BE2C (cell line): ENCODE data around the gene EFNA5.

ENCODE experiments used
- DNase-seq: peaks from one replicate; pipeline ENCODE4 v3.0.0-alpha.2; 2020
- H3K27me3 ChIP-seq: fragments of 250-450 bp; sonication (Bioruptor Pico); 2 replicates; pipeline ENCODE4 v1.5.1; 2020; ENCODE audit warnings: mild to moderate bottlenecking
- H3K36me3 ChIP-seq: fragments of 250-450 bp; sonication (Bioruptor Pico); 2 replicates; pipeline ENCODE4 v1.5.1; 2020; ENCODE audit warnings: mild to moderate bottlenecking
- H3K4me1 ChIP-seq: fragments of 250-450 bp; sonication (Bioruptor Pico); 2 replicates; pipeline ENCODE4 v1.5.1; 2020
- H3K4me3 ChIP-seq: 2 replicates; pipeline ENCODE4 v1.5.1; 2011; ENCODE audit warnings: low read depth, low read length
- H3K9me3 ChIP-seq: fragments of 250-450 bp; sonication (Bioruptor Pico); 2 replicates; pipeline ENCODE4 v1.5.1; 2020
- TF ChIP-seq, protein P1 (sequence below): IDR thresholded peaks from 2 replicates; pipeline ENCODE4 v1.5.1; 2012; ENCODE audit warnings: mild to moderate bottlenecking, low read depth, low read length

EFNA5 gene

GRCh38 chr5:107696080-107696479 lies 25.3 kb upstream of the EFNA5 start:
- no peak overlapping the region for H3K4me3 ChIP-seq
- H3K9me3 ChIP-seq: no peaks in the 10 kb centered on the region
- TF ChIP-seq, protein P1, sequence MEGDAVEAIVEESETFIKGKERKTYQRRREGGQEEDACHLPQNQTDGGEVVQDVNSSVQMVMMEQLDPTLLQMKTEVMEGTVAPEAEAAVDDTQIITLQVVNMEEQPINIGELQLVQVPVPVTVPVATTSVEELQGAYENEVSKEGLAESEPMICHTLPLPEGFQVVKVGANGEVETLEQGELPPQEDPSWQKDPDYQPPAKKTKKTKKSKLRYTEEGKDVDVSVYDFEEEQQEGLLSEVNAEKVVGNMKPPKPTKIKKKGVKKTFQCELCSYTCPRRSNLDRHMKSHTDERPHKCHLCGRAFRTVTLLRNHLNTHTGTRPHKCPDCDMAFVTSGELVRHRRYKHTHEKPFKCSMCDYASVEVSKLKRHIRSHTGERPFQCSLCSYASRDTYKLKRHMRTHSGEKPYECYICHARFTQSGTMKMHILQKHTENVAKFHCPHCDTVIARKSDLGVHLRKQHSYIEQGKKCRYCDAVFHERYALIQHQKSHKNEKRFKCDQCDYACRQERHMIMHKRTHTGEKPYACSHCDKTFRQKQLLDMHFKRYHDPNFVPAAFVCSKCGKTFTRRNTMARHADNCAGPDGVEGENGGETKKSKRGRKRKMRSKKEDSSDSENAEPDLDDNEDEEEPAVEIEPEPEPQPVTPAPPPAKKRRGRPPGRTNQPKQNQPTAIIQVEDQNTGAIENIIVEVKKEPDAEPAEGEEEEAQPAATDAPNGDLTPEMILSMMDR: no peak
- H3K4me1 ChIP-seq: no peaks in the 10 kb centered on the region; the same call in 1 of the 2 replicates
- no peaks in the 10 kb centered on the region for H3K36me3 ChIP-seq
- DNase-seq: no peak
- H3K27me3 ChIP-seq: no peaks in the 10 kb centered on the region

GRCh38 chr5:107687937-107688336 lies 17.2 kb upstream of the EFNA5 start:
- H3K4me1 ChIP-seq: no peaks in the 10 kb centered on the region
- TF ChIP-seq, protein P1: no peak
- DNase-seq: no peak
- H3K4me3 ChIP-seq: no peak overlapping the region
- H3K36me3 ChIP-seq: no peaks in the 10 kb centered on the region
- H3K27me3 ChIP-seq: no peaks in the 10 kb centered on the region
- no peaks in the 10 kb centered on the region for H3K9me3 ChIP-seq

GRCh38 chr5:107687404-107687803 lies 16.7 kb upstream of the EFNA5 start:
- no peaks in the 10 kb centered on the region for H3K4me1 ChIP-seq
- DNase-seq: no peak
- TF ChIP-seq, protein P1: no peak
- no peak overlapping the region for H3K4me3 ChIP-seq
- H3K9me3 ChIP-seq: no peaks in the 10 kb centered on the region
- no peaks in the 10 kb centered on the region for H3K36me3 ChIP-seq
- H3K27me3 ChIP-seq: no peaks in the 10 kb centered on the region

DNA sequence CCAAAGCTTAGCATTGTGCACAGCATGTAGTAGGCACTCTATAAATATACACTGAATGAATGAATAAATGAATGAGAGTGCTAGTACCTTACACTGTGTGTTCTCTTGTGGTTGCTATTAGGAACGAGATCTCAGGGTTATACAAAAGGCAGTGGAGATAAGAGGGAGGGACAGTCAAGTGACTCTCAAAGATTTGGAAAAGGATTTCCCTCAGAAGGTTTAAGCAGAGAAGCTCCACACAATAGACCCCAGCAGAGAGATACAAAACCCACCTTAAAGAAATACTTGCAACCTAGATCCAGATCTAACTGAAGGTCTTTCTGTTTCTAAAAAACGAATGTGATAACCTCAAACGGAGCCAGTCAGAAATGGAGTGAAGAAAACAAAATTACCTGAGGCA lies 11.8 kb upstream of the EFNA5 start:
- Histone ChIP-seq H3K36me3 (no peaks in the 10 kb centered on the region), H3K4me1 (peaks cover 10% of the 10 kb centered on the region), H3K4me3 (no peak overlapping the region), H3K9me3 (no peaks in the 10 kb centered on the region), H3K27me3 (no peaks in the 10 kb centered on the region)
- TF ChIP-seq, protein P1: no peak
- no peak for DNase-seq

DNA sequence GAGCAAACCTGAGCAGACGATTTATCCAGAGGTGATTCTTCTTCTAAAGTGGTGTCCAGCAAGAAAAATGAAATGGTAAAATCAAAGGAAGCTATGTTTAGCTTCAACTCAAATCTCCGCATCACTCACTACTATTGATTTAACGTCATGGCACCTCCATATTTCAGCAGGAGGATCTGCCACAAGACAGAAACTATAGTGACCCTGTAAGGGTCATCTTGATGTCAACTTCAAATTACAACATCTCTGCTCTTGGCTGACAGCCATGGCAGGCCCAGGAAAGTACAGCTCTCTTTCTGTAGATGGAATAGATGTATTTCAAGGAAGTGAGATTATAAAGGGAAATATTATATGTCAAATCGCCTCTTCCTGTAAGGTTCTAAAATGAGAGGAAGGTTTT lies 10.1 kb upstream of the EFNA5 start:
- no peaks in the 10 kb centered on the region for H3K36me3 ChIP-seq
- H3K4me3 ChIP-seq: no peak overlapping the region
- TF ChIP-seq, protein P1: no peak
- H3K27me3 ChIP-seq: no peaks in the 10 kb centered on the region
- H3K4me1 ChIP-seq: peaks cover 10% of the 10 kb centered on the region
- H3K9me3 ChIP-seq: no peaks in the 10 kb centered on the region
- no peak for DNase-seq

- H3K4me1 ChIP-seq: peaks cover 10% of the 10 kb centered on the region
- DNase-seq: no peak
- no peaks in the 10 kb centered on the region for H3K27me3 ChIP-seq
- no peak overlapping the region for H3K4me3 ChIP-seq
- no peaks in the 10 kb centered on the region for H3K36me3 ChIP-seq
- TF ChIP-seq, protein P1: no peak
- no peaks in the 10 kb centered on the region for H3K9me3 ChIP-seq
Measured at GRCh38 chr5:107680099-107680498, 9.4 kb upstream of the EFNA5 start.
